Measurements from ENCODE around the gene RESP18.

The RESP18 gene

GRCh38 chr2:219293736-219294231 is 38.8 kb downstream of the RESP18 start:
- no peak for TF ChIP-seq CTCF (IDR thresholded peaks at IDR 0.05; ENCODE audit: insufficient read depth, low read depth, low read length, missing control alignments)
- no peak overlapping the region for H3K4me3 ChIP-seq (ENCODE audit: low read depth, low read length)
- DNase-seq (ENCODE audit: low read depth) = no peak

- no peak for DNase-seq (ENCODE audit: low read depth)
- TF ChIP-seq CTCF (IDR thresholded peaks at IDR 0.05; ENCODE audit: insufficient read depth, low read depth, low read length, missing control alignments) = no peak
- H3K4me3 ChIP-seq (ENCODE audit: low read depth, low read length) = no peak overlapping the region
Observed at GRCh38 chr2:219292616-219293015, 39.9 kb downstream of the RESP18 start.

GRCh38 chr2:219291910-219292490 is 40.5 kb downstream of the RESP18 start:
- DNase-seq (ENCODE audit: low read depth) = no peak
- no peak for TF ChIP-seq CTCF (IDR thresholded peaks at IDR 0.05; ENCODE audit: insufficient read depth, low read depth, low read length, missing control alignments)
- no peak overlapping the region for H3K4me3 ChIP-seq (ENCODE audit: low read depth, low read length)

GRCh38 chr2:219291394-219291793 is 41.1 kb downstream of the RESP18 start:
- TF ChIP-seq CTCF (IDR thresholded peaks at IDR 0.05; ENCODE audit: insufficient read depth, low read depth, low read length, missing control alignments) = no peak
- no peak overlapping the region for H3K4me3 ChIP-seq (ENCODE audit: low read depth, low read length)
- no peak for DNase-seq (ENCODE audit: low read depth)

- no peak for TF ChIP-seq CTCF (IDR thresholded peaks at IDR 0.05; ENCODE audit: insufficient read depth, low read depth, low read length, missing control alignments)
- no peak overlapping the region for H3K4me3 ChIP-seq (ENCODE audit: low read depth, low read length)
- DNase-seq (ENCODE audit: low read depth) = no peak
Observed at GRCh38 chr2:219290381-219291171, 42.0 kb downstream of the RESP18 start.

GRCh38 chr2:219289537-219290361 is 42.8 kb downstream of the RESP18 start:
- no peak for TF ChIP-seq CTCF (IDR thresholded peaks at IDR 0.05; ENCODE audit: insufficient read depth, low read depth, low read length, missing control alignments)
- H3K4me3 ChIP-seq (ENCODE audit: low read depth, low read length) = no peak overlapping the region
- DNase-seq (ENCODE audit: low read depth) = no peak
